ENCODE measurements around the gene ERP29.

ERP29 gene

GRCh38 chr12:112046003-112046402, 32.8 kb downstream of the ERP29 start:
- H3K36me3 ChIP-seq (ENCODE audit: insufficient read depth, low read length), result peaks cover 90% of the 10 kb centered on the region
- H3K9me2 ChIP-seq (replicated peaks; ENCODE audit: low read depth, low read length), result no peaks in the 10 kb centered on the region
- H3K4me1 ChIP-seq (ENCODE audit: insufficient read depth, low read length, poor library complexity, severe bottlenecking), result no peaks in the 10 kb centered on the region
- TF ChIP-seq CTCF (conservative IDR thresholded peaks at IDR 0.05; ENCODE audit: low read length) (no peak), EZH2phosphoT487 (IDR thresholded peaks at IDR 0.05; ENCODE audit: borderline replicate concordance) (no peak)
- H3K4me2 ChIP-seq (ENCODE audit: low read depth, low read length, poor library complexity, severe bottlenecking), result no peak overlapping the region
- H4K20me1 ChIP-seq (ENCODE audit: insufficient read depth, low read length, poor library complexity, severe bottlenecking), result no peaks in the 10 kb centered on the region
- H3F3A ChIP-seq (ENCODE audit: low read depth), result no peaks in the 10 kb centered on the region
- H3K4me3 ChIP-seq (ENCODE audit: low read length, poor library complexity, severe bottlenecking), result no peak overlapping the region
- no peak overlapping the region for H3K9ac ChIP-seq (ENCODE audit: low read depth, low read length, poor library complexity, severe bottlenecking)
- H2AFZ ChIP-seq (ENCODE audit: low read length), result no peak overlapping the region
- H3K9me3 ChIP-seq (ENCODE audit: insufficient read depth, low read depth, low read length), result no peaks in the 10 kb centered on the region
- H3K79me2 ChIP-seq (ENCODE audit: insufficient read depth, low read length), result no peaks in the 10 kb centered on the region
- H3K27me3 ChIP-seq (ENCODE audit: insufficient read depth, low read length, poor library complexity, severe bottlenecking), result no peaks in the 10 kb centered on the region

- Histone ChIP-seq H3K9me3 (ENCODE audit: insufficient read depth, low read depth, low read length) (no peaks in the 10 kb centered on the region), H3K9me2 (replicated peaks; ENCODE audit: low read depth, low read length) (no peaks in the 10 kb centered on the region), H3K4me3 (ENCODE audit: low read length, poor library complexity, severe bottlenecking) (no peak overlapping the region), H4K20me1 (ENCODE audit: insufficient read depth, low read length, poor library complexity, severe bottlenecking) (no peaks in the 10 kb centered on the region), H3K27me3 (ENCODE audit: insufficient read depth, low read length, poor library complexity, severe bottlenecking) (no peaks in the 10 kb centered on the region), H2AFZ (ENCODE audit: low read length) (no peak overlapping the region), H3F3A (ENCODE audit: low read depth) (no peaks in the 10 kb centered on the region), H3K79me2 (ENCODE audit: insufficient read depth, low read length) (no peaks in the 10 kb centered on the region), H3K9ac (ENCODE audit: low read depth, low read length, poor library complexity, severe bottlenecking) (no peak overlapping the region), H3K36me3 (ENCODE audit: insufficient read depth, low read length) (peaks cover 95% of the 10 kb centered on the region), H3K4me1 (ENCODE audit: insufficient read depth, low read length, poor library complexity, severe bottlenecking) (peaks cover under 1% of the 10 kb centered on the region), H3K4me2 (ENCODE audit: low read depth, low read length, poor library complexity, severe bottlenecking) (no peak overlapping the region)
- TF ChIP-seq CTCF (conservative IDR thresholded peaks at IDR 0.05; ENCODE audit: low read length) (no peak), EZH2phosphoT487 (IDR thresholded peaks at IDR 0.05; ENCODE audit: borderline replicate concordance) (no peak)
These were observed 36.1 kb downstream of the ERP29 start for GRCh38 chr12:112049351-112049750.

GRCh38 chr12:112061137-112061536, 47.9 kb downstream of the ERP29 start:
- Histone ChIP-seq H3K4me2 (ENCODE audit: low read depth, low read length, poor library complexity, severe bottlenecking) (no peak overlapping the region), H3F3A (ENCODE audit: low read depth) (no peaks in the 10 kb centered on the region), H3K4me3 (ENCODE audit: low read length, poor library complexity, severe bottlenecking) (no peak overlapping the region), H3K9me3 (ENCODE audit: insufficient read depth, low read depth, low read length) (no peaks in the 10 kb centered on the region), H4K20me1 (ENCODE audit: insufficient read depth, low read length, poor library complexity, severe bottlenecking) (no peaks in the 10 kb centered on the region), H3K9ac (ENCODE audit: low read depth, low read length, poor library complexity, severe bottlenecking) (no peak overlapping the region), H3K9me2 (replicated peaks; ENCODE audit: low read depth, low read length) (no peaks in the 10 kb centered on the region), H3K79me2 (ENCODE audit: insufficient read depth, low read length) (no peaks in the 10 kb centered on the region), H2AFZ (ENCODE audit: low read length) (no peak overlapping the region), H3K36me3 (ENCODE audit: insufficient read depth, low read length) (peaks cover 64% of the 10 kb centered on the region), H3K27me3 (ENCODE audit: insufficient read depth, low read length, poor library complexity, severe bottlenecking) (no peaks in the 10 kb centered on the region), H3K4me1 (ENCODE audit: insufficient read depth, low read length, poor library complexity, severe bottlenecking) (no peaks in the 10 kb centered on the region)
- TF ChIP-seq CTCF (conservative IDR thresholded peaks at IDR 0.05; ENCODE audit: low read length) (no peak), EZH2phosphoT487 (IDR thresholded peaks at IDR 0.05; ENCODE audit: borderline replicate concordance) (no peak)
